HEK293T (cell line): Measurements from ENCODE around the gene ABCA9.
"Not testable (repeated sequence)": the region's sequence is repeated elsewhere in the genome, so short reads cannot be mapped to it uniquely, and the experiment has no call there.

Experiments
- CTCF ChIA-PET: fragments of 350-600 bp; formaldehyde crosslinking; extraction: SDS; loops from one replicate; lab custom pipeline; 2021; ENCODE audit warnings: antibody characterized with exemption, inconsistent platforms; lab: Yijun Ruan, JAX
- POLR2A ChIA-PET: fragments of 350-600 bp; formaldehyde crosslinking; extraction: SDS; loops from one replicate; lab custom pipeline; 2020; ENCODE audit warnings: antibody characterized with exemption, inconsistent platforms; lab: Yijun Ruan, JAX
- DNase-seq: peaks from one replicate; pipeline ENCODE4 v3.0.0; 2012; ENCODE audit warnings: mixed read lengths; ENCODE audit errors: extremely low spot score
- ARNT ChIP-seq: fragments of 450-650 bp; IDR thresholded peaks from 2 replicates; pipeline ENCODE4 v1.6.1; 2017; ENCODE audit warnings: mild to moderate bottlenecking
- BHLHE40 ChIP-seq: fragments of 450-650 bp; IDR thresholded peaks from 2 replicates; pipeline ENCODE4 v1.6.1; 2016; ENCODE audit warnings: mild to moderate bottlenecking, moderate library complexity, borderline replicate concordance
- CTBP1 ChIP-seq: fragments of 450-650 bp; IDR thresholded peaks from 2 replicates; pipeline ENCODE4 v1.6.1; 2016; ENCODE audit warnings: borderline replicate concordance
- ELF4 ChIP-seq: fragments of 450-650 bp; IDR thresholded peaks from 2 replicates; pipeline ENCODE4 v1.6.1; 2017; ENCODE audit warnings: antibody characterized with exemption
- FOXA1 ChIP-seq: fragments of 450-650 bp; IDR thresholded peaks from 2 replicates; pipeline ENCODE4 v1.6.1; 2016; ENCODE audit warnings: mild to moderate bottlenecking
- FOXK2 ChIP-seq: fragments of 450-650 bp; IDR thresholded peaks from 2 replicates; pipeline ENCODE4 v1.6.1; 2016; ENCODE audit warnings: mild to moderate bottlenecking
- FOXM1 ChIP-seq: fragments of 450-650 bp; IDR thresholded peaks from 2 replicates; pipeline ENCODE4 v1.6.1; 2017; ENCODE audit warnings: mild to moderate bottlenecking, borderline replicate concordance
- HDGF ChIP-seq: fragments of 450-650 bp; IDR thresholded peaks from 2 replicates; pipeline ENCODE4 v1.6.1; 2017; ENCODE audit warnings: antibody characterized with exemption, borderline replicate concordance
- L3MBTL2 ChIP-seq: fragments of 450-650 bp; conservative IDR thresholded peaks from 2 replicates; pipeline ENCODE4 v1.6.1; 2016; ENCODE audit warnings: mild to moderate bottlenecking
- LEF1 ChIP-seq: fragments of 450-650 bp; IDR thresholded peaks from 2 replicates; pipeline ENCODE4 v1.6.1; 2017; ENCODE audit warnings: mild to moderate bottlenecking, borderline replicate concordance
- NFRKB ChIP-seq: fragments of 450-650 bp; IDR thresholded peaks from 2 replicates; pipeline ENCODE4 v1.6.1; 2016; ENCODE audit warnings: mild to moderate bottlenecking, moderate library complexity
- PKNOX1 ChIP-seq: fragments of 450-650 bp; IDR thresholded peaks from 2 replicates; pipeline ENCODE4 v1.6.1; 2016
- SP1 ChIP-seq: fragments of 450-650 bp; IDR thresholded peaks from 2 replicates; pipeline ENCODE4 v1.6.1; 2017
- SUZ12 ChIP-seq: fragments of 450-650 bp; IDR thresholded peaks from 2 replicates; pipeline ENCODE4 v1.6.1; 2016; ENCODE audit warnings: mild to moderate bottlenecking
- TARDBP ChIP-seq: fragments of 450-650 bp; IDR thresholded peaks from 2 replicates; pipeline ENCODE4 v1.6.1; 2016
- ZNF384 ChIP-seq: fragments of 450-650 bp; IDR thresholded peaks from 2 replicates; pipeline ENCODE4 v1.6.1; 2016

ABCA9 gene

GRCh38 chr17:69078864-69079263 is 18.1 kb upstream of the ABCA9 start:
- DNase-seq: no peak
- CTCF ChIA-PET: no interaction called here
- POLR2A ChIA-PET: no interaction called here
- TF ChIP-seq PKNOX1: no peak
- TF ChIP-seq ZNF384: no peak
- no peak for TF ChIP-seq L3MBTL2
- TF ChIP-seq FOXM1: no peak
- no peak for TF ChIP-seq NFRKB
- no peak for TF ChIP-seq FOXA1
- no peak for TF ChIP-seq CTBP1
- TF ChIP-seq FOXK2: no peak
- TF ChIP-seq ARNT: no peak
- no peak for TF ChIP-seq LEF1

- POLR2A ChIA-PET: no interaction called here
- no peak for DNase-seq
- TF ChIP-seq ELF4 (no peak), TARDBP (no peak), FOXK2 (no peak)
- CTCF ChIA-PET: no interaction called here
These were observed 15.1 kb upstream of the ABCA9 start for GRCh38 chr17:69075823-69076222.

GRCh38 chr17:69073392-69073791 is 12.7 kb upstream of the ABCA9 start:
- DNase-seq, CTCF ChIA-PET: not testable (repeated sequence)

GRCh38 chr17:69072803-69073256 is 12.1 kb upstream of the ABCA9 start:
- CTCF ChIA-PET, POLR2A ChIA-PET, DNase-seq: not testable (repeated sequence)

More at GRCh38 chr17:69073392-69073791, 12.7 kb upstream of the ABCA9 start:
- POLR2A ChIA-PET: not testable (repeated sequence)

GRCh38 chr17:69071233-69071586 is 10.5 kb upstream of the ABCA9 start:
- POLR2A ChIA-PET, CTCF ChIA-PET, DNase-seq: not testable (repeated sequence)

GRCh38 chr17:69070378-69071232 is 9.9 kb upstream of the ABCA9 start:
- POLR2A ChIA-PET, DNase-seq, CTCF ChIA-PET: not testable (repeated sequence)

- ChIA-PET CTCF (no interaction called here), POLR2A (no interaction called here)
These were observed 8.6 kb upstream of the ABCA9 start for GRCh38 chr17:69069226-69069750.

More at GRCh38 chr17:69069226-69069750, 8.6 kb upstream of the ABCA9 start:
- DNase-seq: no peak
- TF ChIP-seq ARNT (no peak), TARDBP (no peak), LEF1 (no peak), FOXA1 (no peak), ZNF384 (no peak), SUZ12 (no peak), FOXK2 (no peak), FOXM1 (no peak), CTBP1 (no peak), PKNOX1 (no peak), L3MBTL2 (no peak), ELF4 (no peak), HDGF (no peak), SP1 (no peak), NFRKB (no peak), BHLHE40 (no peak)
